Measurements from ENCODE around the gene KRTAP4-6.
"Not testable (repeated sequence)": the region's sequence is repeated elsewhere in the genome, so short reads cannot be mapped to it uniquely, and the experiment has no call there.

KRTAP4-6 gene

GRCh38 chr17:41116297-41116696 is 24.0 kb downstream of the KRTAP4-6 start:
- no peak for TF ChIP-seq CTCF (IDR thresholded peaks at IDR 0.05; ENCODE audit: borderline replicate concordance, control extremely low read depth, extremely low read depth, insufficient read depth, missing control alignments)
- DNase-seq (ENCODE audit: low spot score) = no peak
- in situ Hi-C loops (cut with MboI; ENCODE audit: low sequenced_read_pairs, unreplicated experiment) = no loop called here

- no peak for DNase-seq (ENCODE audit: low spot score)
- no peak for TF ChIP-seq CTCF (IDR thresholded peaks at IDR 0.05; ENCODE audit: borderline replicate concordance, control extremely low read depth, extremely low read depth, insufficient read depth, missing control alignments)
- in situ Hi-C loops (cut with MboI; ENCODE audit: low sequenced_read_pairs, unreplicated experiment) = no loop called here
Observed at GRCh38 chr17:41111151-41111885, 29.0 kb downstream of the KRTAP4-6 start.

GRCh38 chr17:41108728-41109386 is 31.5 kb downstream of the KRTAP4-6 start:
- DNase-seq (ENCODE audit: low spot score); in situ Hi-C loops (cut with MboI; ENCODE audit: low sequenced_read_pairs, unreplicated experiment): not testable (repeated sequence)

GRCh38 chr17:41107941-41108450 is 32.3 kb downstream of the KRTAP4-6 start:
- no peak for DNase-seq (ENCODE audit: low spot score)
- in situ Hi-C loops (cut with MboI; ENCODE audit: low sequenced_read_pairs, unreplicated experiment) = no loop called here
- no peak for TF ChIP-seq CTCF (IDR thresholded peaks at IDR 0.05; ENCODE audit: borderline replicate concordance, control extremely low read depth, extremely low read depth, insufficient read depth, missing control alignments)

GRCh38 chr17:41105347-41105746 is 35.0 kb downstream of the KRTAP4-6 start, which contains the start of gene KRTAP4-9:
Gene KRTAP4-9 (plus strand): TSS chr17:41105389. CDS start chr17:41105389, 0 bp downstream.
- DNase-seq (ENCODE audit: low spot score); in situ Hi-C loops (cut with MboI; ENCODE audit: low sequenced_read_pairs, unreplicated experiment): not testable (repeated sequence)

- in situ Hi-C loops (cut with MboI; ENCODE audit: low sequenced_read_pairs, unreplicated experiment); DNase-seq (ENCODE audit: low spot score): not testable (repeated sequence)
Observed at GRCh38 chr17:41104386-41105038, 35.8 kb downstream of the KRTAP4-6 start.

GRCh38 chr17:41103896-41104295 is 36.4 kb downstream of the KRTAP4-6 start:
- no peak for TF ChIP-seq CTCF (IDR thresholded peaks at IDR 0.05; ENCODE audit: borderline replicate concordance, control extremely low read depth, extremely low read depth, insufficient read depth, missing control alignments)
- DNase-seq (ENCODE audit: low spot score) = no peak
- in situ Hi-C loops (cut with MboI; ENCODE audit: low sequenced_read_pairs, unreplicated experiment) = no loop called here

All from GM13976 (cell line).